ENCODE results near the gene MMP7.

MMP7 gene

GRCh38 chr11:102495161-102496042 is 35.1 kb downstream of the MMP7 start:
- DNase-seq (ENCODE audit: low read depth) = no peak

- DNase-seq (ENCODE audit: low read depth) = no peak
Measured at GRCh38 chr11:102494216-102494615, 36.3 kb downstream of the MMP7 start.

- no peak for DNase-seq (ENCODE audit: low read depth)
Measured at GRCh38 chr11:102493524-102493923, 37.0 kb downstream of the MMP7 start.

- DNase-seq (ENCODE audit: low read depth) = no peak
Measured at GRCh38 chr11:102491969-102492368, 38.6 kb downstream of the MMP7 start.

GRCh38 chr11:102489186-102490145 is 41.1 kb downstream of the MMP7 start:
- no peak for DNase-seq (ENCODE audit: low read depth)

- DNase-seq (ENCODE audit: low read depth) = no peak
Measured at GRCh38 chr11:102488208-102488607, 42.3 kb downstream of the MMP7 start.

- no peak for DNase-seq (ENCODE audit: low read depth)
Measured at GRCh38 chr11:102487214-102487613, 43.3 kb downstream of the MMP7 start.

GRCh38 chr11:102486584-102486983 is 44.0 kb downstream of the MMP7 start:
- DNase-seq (ENCODE audit: low read depth) = no peak

GRCh38 chr11:102485095-102485722 is 45.3 kb downstream of the MMP7 start:
- no peak for DNase-seq (ENCODE audit: low read depth)

GRCh38 chr11:102482433-102482832 is 48.1 kb downstream of the MMP7 start:
- no peak for DNase-seq (ENCODE audit: low read depth)

- DNase-seq (ENCODE audit: low read depth) = no peak
Measured at GRCh38 chr11:102479733-102480132, 50.8 kb downstream of the MMP7 start.

- DNase-seq (ENCODE audit: low read depth) = no peak
Measured at GRCh38 chr11:102478673-102479299, 51.8 kb downstream of the MMP7 start.

- DNase-seq (ENCODE audit: low read depth) = no peak
Measured at GRCh38 chr11:102476812-102477211, 53.7 kb downstream of the MMP7 start.

GRCh38 chr11:102476069-102476468 is 54.5 kb downstream of the MMP7 start:
- DNase-seq (ENCODE audit: low read depth) = no peak

GRCh38 chr11:102473543-102473942 is 57.0 kb downstream of the MMP7 start:
- no peak for DNase-seq (ENCODE audit: low read depth)

GRCh38 chr11:102472127-102472526 is 58.4 kb downstream of the MMP7 start:
- DNase-seq (ENCODE audit: low read depth) = no peak

- no peak for DNase-seq (ENCODE audit: low read depth)
Measured at GRCh38 chr11:102471474-102471873, 59.1 kb downstream of the MMP7 start.
